ENCODE measurements around the gene CTXN2.

DNA sequence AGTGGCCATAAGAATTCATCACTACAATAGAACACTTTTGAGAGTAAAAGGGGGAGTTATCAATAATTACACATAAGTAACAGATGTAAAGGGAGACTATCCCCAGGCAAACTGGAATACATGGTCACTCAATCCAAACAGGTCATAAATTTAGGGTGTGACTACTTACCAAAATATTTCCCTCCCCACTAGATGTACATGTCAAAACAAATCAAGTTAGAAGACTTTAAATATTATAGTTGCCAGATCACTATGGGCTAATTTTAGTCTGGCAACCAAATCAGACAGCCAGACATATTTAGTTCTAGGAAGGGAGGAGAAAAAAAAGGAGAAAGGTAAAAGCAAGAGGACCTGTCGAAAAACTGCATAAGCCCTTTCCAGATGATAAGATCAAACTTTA lies 47.6 kb upstream of the CTXN2 start:
- TF ChIP-seq, protein P1, sequence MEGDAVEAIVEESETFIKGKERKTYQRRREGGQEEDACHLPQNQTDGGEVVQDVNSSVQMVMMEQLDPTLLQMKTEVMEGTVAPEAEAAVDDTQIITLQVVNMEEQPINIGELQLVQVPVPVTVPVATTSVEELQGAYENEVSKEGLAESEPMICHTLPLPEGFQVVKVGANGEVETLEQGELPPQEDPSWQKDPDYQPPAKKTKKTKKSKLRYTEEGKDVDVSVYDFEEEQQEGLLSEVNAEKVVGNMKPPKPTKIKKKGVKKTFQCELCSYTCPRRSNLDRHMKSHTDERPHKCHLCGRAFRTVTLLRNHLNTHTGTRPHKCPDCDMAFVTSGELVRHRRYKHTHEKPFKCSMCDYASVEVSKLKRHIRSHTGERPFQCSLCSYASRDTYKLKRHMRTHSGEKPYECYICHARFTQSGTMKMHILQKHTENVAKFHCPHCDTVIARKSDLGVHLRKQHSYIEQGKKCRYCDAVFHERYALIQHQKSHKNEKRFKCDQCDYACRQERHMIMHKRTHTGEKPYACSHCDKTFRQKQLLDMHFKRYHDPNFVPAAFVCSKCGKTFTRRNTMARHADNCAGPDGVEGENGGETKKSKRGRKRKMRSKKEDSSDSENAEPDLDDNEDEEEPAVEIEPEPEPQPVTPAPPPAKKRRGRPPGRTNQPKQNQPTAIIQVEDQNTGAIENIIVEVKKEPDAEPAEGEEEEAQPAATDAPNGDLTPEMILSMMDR (conservative IDR thresholded peaks at IDR 0.05), result no peak
- no peak for TF ChIP-seq EZH2 (IDR thresholded peaks at IDR 0.05; ENCODE audit: low read depth)

Data from PC-9 (cell line).